GM12872 (cell line): ENCODE results near the gene LAMA2.

Source experiments
- TF ChIP-seq, protein P1 (sequence below): IDR thresholded peaks from 3 replicates; pipeline ENCODE4 v1.5.1; 2011; ENCODE audit warnings: low read depth, mild to moderate bottlenecking, low read length, moderate library complexity; ENCODE audit not compliant: insufficient read depth

Gene LAMA2

DNA sequence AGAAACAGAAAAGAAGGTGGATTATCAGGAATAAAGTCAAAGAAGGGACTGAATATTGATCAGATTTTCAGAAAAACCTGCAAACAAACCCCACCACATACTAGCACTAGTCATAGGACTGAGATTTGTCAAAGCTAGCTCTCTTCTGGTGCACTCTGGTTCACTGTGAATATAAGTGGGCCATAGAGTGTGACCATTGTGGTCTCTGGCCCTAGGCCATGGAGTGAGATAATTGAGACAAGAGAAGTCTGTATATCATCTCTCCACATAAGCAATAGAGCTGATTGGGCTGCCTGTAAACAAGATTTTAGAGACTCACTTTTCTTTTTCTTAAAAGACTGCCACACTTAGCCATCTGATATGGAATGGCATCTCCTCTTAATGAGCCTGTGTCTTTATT, 247.2 kb downstream of the LAMA2 start:
- TF ChIP-seq, protein P1, sequence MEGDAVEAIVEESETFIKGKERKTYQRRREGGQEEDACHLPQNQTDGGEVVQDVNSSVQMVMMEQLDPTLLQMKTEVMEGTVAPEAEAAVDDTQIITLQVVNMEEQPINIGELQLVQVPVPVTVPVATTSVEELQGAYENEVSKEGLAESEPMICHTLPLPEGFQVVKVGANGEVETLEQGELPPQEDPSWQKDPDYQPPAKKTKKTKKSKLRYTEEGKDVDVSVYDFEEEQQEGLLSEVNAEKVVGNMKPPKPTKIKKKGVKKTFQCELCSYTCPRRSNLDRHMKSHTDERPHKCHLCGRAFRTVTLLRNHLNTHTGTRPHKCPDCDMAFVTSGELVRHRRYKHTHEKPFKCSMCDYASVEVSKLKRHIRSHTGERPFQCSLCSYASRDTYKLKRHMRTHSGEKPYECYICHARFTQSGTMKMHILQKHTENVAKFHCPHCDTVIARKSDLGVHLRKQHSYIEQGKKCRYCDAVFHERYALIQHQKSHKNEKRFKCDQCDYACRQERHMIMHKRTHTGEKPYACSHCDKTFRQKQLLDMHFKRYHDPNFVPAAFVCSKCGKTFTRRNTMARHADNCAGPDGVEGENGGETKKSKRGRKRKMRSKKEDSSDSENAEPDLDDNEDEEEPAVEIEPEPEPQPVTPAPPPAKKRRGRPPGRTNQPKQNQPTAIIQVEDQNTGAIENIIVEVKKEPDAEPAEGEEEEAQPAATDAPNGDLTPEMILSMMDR = no peak

DNA sequence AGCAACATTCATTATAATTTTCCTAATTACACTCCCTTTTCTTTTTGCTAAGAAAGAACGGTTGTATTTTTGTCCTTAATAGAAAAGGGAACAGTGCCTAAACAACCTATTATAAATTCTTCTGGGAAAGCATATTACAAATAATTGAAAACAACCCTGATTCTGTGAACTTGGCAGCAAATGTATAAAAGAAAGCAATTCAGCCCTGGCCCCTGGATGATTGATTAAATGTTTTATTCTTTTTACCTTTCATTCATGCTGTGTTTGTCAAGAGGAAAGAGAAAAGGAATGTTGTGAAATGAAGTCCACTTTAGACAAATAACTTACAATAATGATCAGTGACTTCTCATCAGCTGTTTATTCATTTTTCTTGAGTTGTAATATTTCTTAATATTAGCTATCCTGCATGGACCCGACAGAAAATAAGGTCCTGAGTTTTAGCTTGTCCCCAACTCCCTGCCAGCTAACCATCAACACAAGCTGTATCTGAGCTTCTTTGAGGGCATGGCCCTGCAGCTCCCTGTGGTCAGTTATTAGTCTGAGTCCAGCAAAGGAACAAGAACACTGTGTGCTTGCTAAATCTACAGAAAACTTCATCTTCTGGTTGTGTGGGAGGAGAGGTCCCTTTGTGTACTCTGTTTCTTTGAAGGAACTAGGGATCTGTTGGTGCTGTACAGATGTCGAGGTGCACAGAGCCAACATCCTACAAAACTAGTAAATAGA, 248.2 kb downstream of the LAMA2 start:
- TF ChIP-seq, protein P1 = no peak

DNA sequence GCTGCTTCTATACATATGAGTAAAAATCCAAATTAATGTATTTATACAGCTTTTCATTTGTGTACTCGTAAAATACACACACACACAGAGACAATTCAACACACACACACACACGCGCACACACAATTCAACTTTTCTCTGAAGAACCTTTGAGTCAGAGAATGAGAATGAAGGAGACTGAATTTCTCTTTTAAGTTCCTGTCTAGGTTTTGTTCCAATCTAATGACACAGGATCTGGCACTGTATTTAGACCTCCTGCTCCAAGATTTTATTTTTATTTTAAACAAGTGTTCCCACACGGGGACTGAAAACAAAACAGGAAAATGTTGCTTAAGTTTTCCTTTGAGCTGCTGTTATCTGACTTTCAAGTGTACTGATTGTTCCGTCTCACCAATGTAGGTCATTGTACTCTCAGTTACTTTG, 250.8 kb downstream of the LAMA2 start:
- TF ChIP-seq, protein P1 = no peak

DNA sequence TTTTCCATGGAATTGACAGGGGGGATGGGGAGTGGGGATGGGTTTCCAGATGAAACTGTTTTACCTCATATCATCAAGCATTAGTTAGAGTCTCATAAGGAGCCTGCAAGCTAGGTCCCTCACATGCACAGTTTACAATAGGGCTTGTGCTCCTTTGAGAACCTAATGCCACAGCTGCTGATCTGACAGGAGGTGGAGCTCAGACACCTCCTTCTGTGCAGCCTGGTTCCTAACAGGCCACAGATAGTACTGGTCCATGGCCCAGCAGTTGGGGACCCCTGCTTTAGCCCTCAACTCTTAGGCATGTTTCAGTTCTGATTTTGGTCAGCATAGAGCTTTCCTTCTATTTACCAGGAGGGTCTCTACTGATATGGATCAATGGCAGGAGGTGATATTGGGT, 251.6 kb downstream of the LAMA2 start:
- TF ChIP-seq, protein P1 = no peak

DNA sequence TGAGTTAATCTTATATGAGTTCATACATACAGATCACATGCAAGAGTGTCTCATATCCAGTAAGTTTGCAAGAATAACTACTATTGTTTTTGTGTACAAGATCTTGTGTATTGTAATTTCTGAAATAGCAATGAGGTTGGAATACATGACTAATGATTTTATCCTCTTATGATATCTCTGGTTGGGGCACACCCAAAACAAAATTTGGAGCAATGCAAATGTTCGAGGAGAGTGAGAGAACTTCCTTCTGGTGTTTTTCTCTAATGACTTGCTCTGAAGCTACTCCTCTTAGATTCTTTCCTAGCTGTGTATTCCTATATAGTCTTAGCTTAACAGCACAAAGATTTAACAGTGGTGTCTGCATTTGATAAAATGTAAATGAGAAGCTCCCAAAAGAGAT, 252.5 kb downstream of the LAMA2 start:
- TF ChIP-seq, protein P1 = no peak

DNA sequence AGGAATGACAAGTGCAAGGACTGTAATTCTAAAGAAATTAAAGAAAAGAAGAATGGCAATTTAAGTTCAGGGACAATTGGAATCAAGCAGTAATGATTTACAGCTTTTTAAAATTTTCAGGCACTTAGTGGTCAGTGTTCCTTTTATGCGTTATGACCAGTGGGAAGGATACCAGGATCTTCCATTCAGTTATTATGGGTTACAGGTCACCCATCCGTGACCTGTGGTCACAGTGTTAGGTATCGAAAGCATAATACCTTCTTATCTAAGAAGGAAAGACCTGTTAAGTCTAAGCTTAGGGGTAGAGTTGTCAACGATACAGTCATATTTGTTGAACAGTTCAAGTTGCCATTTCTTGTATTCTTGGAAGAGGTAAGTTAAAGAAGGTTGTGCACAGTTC, 253.8 kb downstream of the LAMA2 start:
- TF ChIP-seq, protein P1 = no peak

DNA sequence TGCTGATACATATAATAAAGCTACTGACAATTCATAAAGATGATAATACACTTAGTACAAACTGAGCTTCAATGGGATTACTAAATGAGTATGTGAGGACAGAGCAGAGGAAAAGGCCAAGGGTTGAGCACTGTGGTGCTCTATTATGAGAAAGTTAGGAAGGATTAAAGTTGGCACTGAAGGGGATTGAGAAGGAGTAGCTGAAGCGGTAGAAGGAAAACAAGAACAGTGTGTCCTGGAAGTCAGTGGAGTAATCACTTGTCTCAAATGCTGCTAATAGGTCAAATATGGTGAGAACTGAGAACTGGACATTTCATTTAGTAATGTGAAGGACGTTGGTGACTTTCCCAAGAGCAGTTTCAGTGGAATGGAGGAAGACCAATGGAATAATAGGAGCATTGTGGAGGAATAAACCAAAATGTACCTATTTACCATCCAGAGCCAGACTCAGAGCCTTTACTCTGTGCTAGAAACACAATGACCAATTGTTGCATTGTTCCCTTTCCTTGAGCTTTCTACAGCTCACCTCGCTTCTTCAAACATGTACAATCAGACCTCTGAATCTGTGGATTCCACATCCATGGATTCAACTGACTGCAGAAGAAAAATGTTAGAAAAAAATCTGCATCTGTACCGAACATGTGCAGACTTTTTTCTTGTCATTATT, 255.9 kb downstream of the LAMA2 start:
- TF ChIP-seq, protein P1 = no peak
